ENCODE results near the gene CTTNBP2. TPM values are rescaled to one million over a fixed set of nuclear protein-coding genes. Genes with fewer than 3 reads are reported as not detected.

CTTNBP2 gene
- total and polyA plus RNA-seq, 10 donors, result 0.68 to 15.1 (median 8.5) TPM

- WGBS, 5 donors, result 38 to 57% (median 50%) methylated on average over 1 of the region's 1 CpG
- no peak for DNase-seq
- Histone ChIP-seq H3K27ac (no peak overlapping the region), H3K4me1 (no peaks in the 10 kb centered on the region), H3K36me3 (no peaks in the 10 kb centered on the region), H3K9me3 (no peaks in the 10 kb centered on the region), H3K4me3 (no peak overlapping the region), H3K27me3 (replicated peaks in 1 of 7) (no peaks in the 10 kb centered on the region)
- intact Hi-C loops (cut with DNase I; ENCODE audit: low total_unique reads), result no loop called here
- TF ChIP-seq POLR2A (IDR thresholded peaks at IDR 0.05), result no peak
- no peak for TF ChIP-seq POLR2AphosphoS5 (IDR thresholded peaks at IDR 0.05)
- no peak for TF ChIP-seq CTCF (IDR thresholded peaks at IDR 0.05 in 8 of 11, conservative IDR thresholded peaks at IDR 0.05 in 3 of 11)
Observed at GRCh38 chr7:117764031-117764430, 109.2 kb downstream of the CTTNBP2 start.

- no peaks in the 10 kb centered on the region for H3K4me1 ChIP-seq
- WGBS, 5 donors, result 80 to 87% (median 83%) methylated on average over 3 of the region's 3 CpGs
- no peak for DNase-seq
- H3K4me3 ChIP-seq, result no peak overlapping the region
- no peak overlapping the region for H3K27ac ChIP-seq
- H3K9me3 ChIP-seq, result no peaks in the 10 kb centered on the region
- TF ChIP-seq CTCF (IDR thresholded peaks at IDR 0.05 in 8 of 11, conservative IDR thresholded peaks at IDR 0.05 in 3 of 11), result no peak
- TF ChIP-seq POLR2AphosphoS5 (IDR thresholded peaks at IDR 0.05), result no peak
- no peak for TF ChIP-seq POLR2A (IDR thresholded peaks at IDR 0.05)
- no peaks in the 10 kb centered on the region for H3K36me3 ChIP-seq
- intact Hi-C loops (cut with DNase I; ENCODE audit: low total_unique reads), result no loop called here
- no peaks in the 10 kb centered on the region for H3K27me3 ChIP-seq (replicated peaks in 1 of 7)
Observed at GRCh38 chr7:117762055-117762454, 111.2 kb downstream of the CTTNBP2 start.

GRCh38 chr7:117759950-117760640 lies 113.1 kb downstream of the CTTNBP2 start:
- intact Hi-C loops (cut with DNase I; ENCODE audit: low total_unique reads), result no loop called here
- no peak for DNase-seq

More at GRCh38 chr7:117759950-117760640, 113.1 kb downstream of the CTTNBP2 start:
- H3K4me3 ChIP-seq, result no peak overlapping the region
- no peaks in the 10 kb centered on the region for H3K9me3 ChIP-seq
- H3K27me3 ChIP-seq (replicated peaks in 1 of 7), result no peaks in the 10 kb centered on the region
- peaks cover 0 to 6% (median 0%) of the 10 kb centered on the region in 6 donors for H3K36me3 ChIP-seq
- 91 to 95% (median 92%) methylated on average over 9 of the region's 9 CpGs for whole genome bisulfite sequencing, 5 donors
- H3K4me1 ChIP-seq, result no peaks in the 10 kb centered on the region
- H3K27ac ChIP-seq, result no peak overlapping the region
- TF ChIP-seq CTCF (IDR thresholded peaks at IDR 0.05 in 8 of 11, conservative IDR thresholded peaks at IDR 0.05 in 3 of 11) (no peak), POLR2A (IDR thresholded peaks at IDR 0.05) (no peak), POLR2AphosphoS5 (IDR thresholded peaks at IDR 0.05) (no peak)

All from spleen (tissue), 11 donors.